Progenitor cell of endocrine pancreas (in vitro differentiated cells): Measurements from ENCODE around the gene GABRB1. TPM values are rescaled to one million over a fixed set of nuclear protein-coding genes. Genes with fewer than 3 reads are reported as not detected.

Experiments used
- DNase-seq: peaks from one replicate; pipeline ENCODE4 v3.0.0; 2021; ENCODE audit warnings: low spot score; ENCODE audit not compliant: unreplicated experiment
- H3K27ac Mint-ChIP-seq: 2 replicates; pipeline ENCODE4 v1.8.0; 2021; ENCODE audit warnings: mild to moderate bottlenecking, moderate library complexity, mixed read lengths
- H3K27me3 Mint-ChIP-seq: 2 replicates; pipeline ENCODE4 v1.8.0; 2021; ENCODE audit warnings: mixed read lengths
- H3K36me3 Mint-ChIP-seq: 2 replicates; pipeline ENCODE4 v1.8.0; 2022; ENCODE audit warnings: mixed read lengths; ENCODE audit not compliant: insufficient read depth
- H3K4me1 Mint-ChIP-seq: 2 replicates; pipeline ENCODE4 v1.8.0; 2021; ENCODE audit warnings: low read depth, mixed read lengths
- H3K4me3 Mint-ChIP-seq: 2 replicates; pipeline ENCODE4 v1.8.0; 2021; ENCODE audit warnings: low read depth, mild to moderate bottlenecking, moderate library complexity, mixed read lengths
- H3K9me3 Mint-ChIP-seq: 2 replicates; pipeline ENCODE4 v1.8.0; 2021; ENCODE audit warnings: low read depth, mixed read lengths
- CTCF ChIP-seq: fragments of 200-600 bp; sonication (generic); IDR thresholded peaks from one replicate; pipeline ENCODE4 v1.5.0; 2021; ENCODE audit warnings: antibody characterized with exemption, mild to moderate bottlenecking; ENCODE audit not compliant: unreplicated experiment
- total RNA-seq: library from RNA; stranded (reverse); gene quantifications from 2 replicates; pipeline ENCODE4 v1.2.1, GENCODE V29; 2021

The GABRB1 gene
- total RNA-seq, 1 donor from 2014 or later: 1.2 TPM

- H3K27ac Mint-ChIP-seq: no peak overlapping the region
- no peaks in the 10 kb centered on the region for H3K27me3 Mint-ChIP-seq
- TF ChIP-seq CTCF: no peak
- H3K4me3 Mint-ChIP-seq: no peak overlapping the region
- peaks cover 18% of the 10 kb centered on the region for H3K9me3 Mint-ChIP-seq
- DNase-seq: no peak
- H3K4me1 Mint-ChIP-seq: no peaks in the 10 kb centered on the region
- no peaks in the 10 kb centered on the region for H3K36me3 Mint-ChIP-seq
Observed at GRCh38 chr4:47251348-47252135, 220.2 kb downstream of the GABRB1 start.

- TF ChIP-seq CTCF: no peak
- Mint-ChIP-seq H3K27ac (no peak overlapping the region), H3K4me3 (no peak overlapping the region), H3K4me1 (peaks cover 5% of the 10 kb centered on the region), H3K27me3 (no peaks in the 10 kb centered on the region), H3K9me3 (no peaks in the 10 kb centered on the region), H3K36me3 (no peaks in the 10 kb centered on the region)
- no peak for DNase-seq
Observed at GRCh38 chr4:47263721-47264120, 232.4 kb downstream of the GABRB1 start.

- peaks cover 6% of the 10 kb centered on the region for H3K4me1 Mint-ChIP-seq
- no peaks in the 10 kb centered on the region for H3K9me3 Mint-ChIP-seq
- DNase-seq: no peak
- H3K27me3 Mint-ChIP-seq: no peaks in the 10 kb centered on the region
- TF ChIP-seq CTCF: no peak
- H3K36me3 Mint-ChIP-seq: no peaks in the 10 kb centered on the region
- no peak overlapping the region for H3K27ac Mint-ChIP-seq
- H3K4me3 Mint-ChIP-seq: no peak overlapping the region
Observed at GRCh38 chr4:47270201-47270888, 239.0 kb downstream of the GABRB1 start.

GRCh38 chr4:47271291-47271690, 239.9 kb downstream of the GABRB1 start:
- no peak overlapping the region for H3K4me3 Mint-ChIP-seq
- TF ChIP-seq CTCF: no peak
- no peak for DNase-seq
- H3K4me1 Mint-ChIP-seq: peaks cover 6% of the 10 kb centered on the region
- no peaks in the 10 kb centered on the region for H3K27me3 Mint-ChIP-seq
- no peaks in the 10 kb centered on the region for H3K36me3 Mint-ChIP-seq
- no peak overlapping the region for H3K27ac Mint-ChIP-seq
- H3K9me3 Mint-ChIP-seq: no peaks in the 10 kb centered on the region

- Mint-ChIP-seq H3K4me3 (no peak overlapping the region), H3K36me3 (no peaks in the 10 kb centered on the region), H3K4me1 (peaks cover 6% of the 10 kb centered on the region), H3K27me3 (no peaks in the 10 kb centered on the region), H3K27ac (no peak overlapping the region), H3K9me3 (no peaks in the 10 kb centered on the region)
- DNase-seq: no peak
- no peak for TF ChIP-seq CTCF
Observed at GRCh38 chr4:47274901-47275300, 243.5 kb downstream of the GABRB1 start.
